ENCODE measurements around the gene NOG.

NOG gene

DNA sequence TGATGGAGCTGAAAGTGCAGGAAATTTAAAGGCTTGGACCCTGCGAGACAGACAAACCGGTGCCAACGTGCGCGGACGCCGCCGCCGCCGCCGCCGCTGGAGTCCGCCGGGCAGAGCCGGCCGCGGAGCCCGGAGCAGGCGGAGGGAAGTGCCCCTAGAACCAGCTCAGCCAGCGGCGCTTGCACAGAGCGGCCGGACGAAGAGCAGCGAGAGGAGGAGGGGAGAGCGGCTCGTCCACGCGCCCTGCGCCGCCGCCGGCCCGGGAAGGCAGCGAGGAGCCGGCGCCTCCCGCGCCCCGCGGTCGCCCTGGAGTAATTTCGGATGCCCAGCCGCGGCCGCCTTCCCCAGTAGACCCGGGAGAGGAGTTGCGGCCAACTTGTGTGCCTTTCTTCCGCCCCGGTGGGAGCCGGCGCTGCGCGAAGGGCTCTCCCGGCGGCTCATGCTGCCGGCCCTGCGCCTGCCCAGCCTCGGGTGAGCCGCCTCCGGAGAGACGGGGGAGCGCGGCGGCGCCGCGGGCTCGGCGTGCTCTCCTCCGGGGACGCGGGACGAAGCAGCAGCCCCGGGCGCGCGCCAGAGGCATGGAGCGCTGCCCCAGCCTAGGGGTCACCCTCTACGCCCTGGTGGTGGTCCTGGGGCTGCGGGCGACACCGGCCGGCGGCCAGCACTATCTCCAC, at the start of gene NOG:
NOG (plus strand) TSS at position 54 of the 674 bp plus-strand sequence; CDS start at position 579, 525 bp downstream.
- DNase-seq, result peak; percentile 37

DNA sequence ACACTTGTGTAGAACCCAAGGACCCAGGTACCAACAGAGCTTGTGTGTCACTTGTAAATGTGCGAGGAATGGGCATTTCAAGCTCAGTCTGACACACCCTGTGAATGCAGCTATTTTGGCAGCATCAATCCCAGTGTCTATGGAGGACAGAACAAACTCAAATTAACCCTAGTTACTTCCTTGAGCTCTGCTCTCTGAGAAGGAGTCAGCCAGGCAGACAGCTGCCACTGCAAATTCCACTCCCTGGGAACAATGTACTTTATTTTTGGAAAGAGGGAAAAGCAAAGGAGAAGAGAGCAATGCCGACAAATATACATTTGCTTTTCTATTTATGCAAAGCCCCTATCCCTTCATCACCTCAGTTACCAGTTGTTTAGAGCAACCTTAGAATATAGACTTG, 48.4 kb upstream of the NOG start:
- no peak for DNase-seq

DNA sequence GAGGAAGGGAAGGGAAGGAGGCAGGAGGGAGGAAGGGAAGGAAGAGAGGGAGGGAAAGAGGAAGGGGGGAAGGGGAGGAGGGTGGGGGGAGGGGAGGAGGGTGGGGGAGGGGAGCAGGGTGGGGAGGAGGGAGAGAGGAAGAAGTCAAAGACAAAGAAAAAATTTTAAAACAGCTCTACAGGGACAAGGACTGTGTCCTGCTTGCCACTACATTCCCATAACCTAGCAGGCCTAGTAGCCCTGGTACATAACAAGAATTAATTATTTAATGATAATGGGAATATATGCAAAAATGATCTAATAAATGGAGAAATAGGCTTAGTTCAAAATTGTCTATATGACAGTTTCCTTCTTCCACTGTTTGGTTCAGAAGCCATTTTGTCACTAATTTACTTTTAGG, 47.6 kb upstream of the NOG start:
- DNase-seq, result no peak

DNA sequence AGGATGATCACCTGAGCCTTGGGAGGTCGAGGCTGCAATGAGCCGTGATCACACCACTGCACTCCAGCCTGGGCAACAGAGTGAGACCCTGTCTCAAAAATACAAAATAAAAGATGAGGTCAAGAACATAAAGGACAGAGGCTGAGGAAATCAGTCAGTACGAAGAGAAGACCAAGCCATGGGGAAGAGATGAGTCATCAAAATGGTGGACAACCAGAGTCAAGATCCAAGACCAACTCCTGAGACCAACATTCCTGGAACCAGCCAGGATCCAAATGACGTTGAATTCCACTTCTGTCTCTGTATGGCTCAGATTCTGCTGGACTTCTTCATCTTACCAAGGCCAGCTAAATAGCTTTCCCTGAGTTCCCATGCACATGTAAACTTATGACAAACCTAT, 44.8 kb upstream of the NOG start:
- DNase-seq, result no peak

- DNase-seq, result no peak
Measured at GRCh38 chr17:56549501-56549900, 44.0 kb upstream of the NOG start.

GRCh38 chr17:56557682-56558081, 35.8 kb upstream of the NOG start:
- no peak for DNase-seq

DNA sequence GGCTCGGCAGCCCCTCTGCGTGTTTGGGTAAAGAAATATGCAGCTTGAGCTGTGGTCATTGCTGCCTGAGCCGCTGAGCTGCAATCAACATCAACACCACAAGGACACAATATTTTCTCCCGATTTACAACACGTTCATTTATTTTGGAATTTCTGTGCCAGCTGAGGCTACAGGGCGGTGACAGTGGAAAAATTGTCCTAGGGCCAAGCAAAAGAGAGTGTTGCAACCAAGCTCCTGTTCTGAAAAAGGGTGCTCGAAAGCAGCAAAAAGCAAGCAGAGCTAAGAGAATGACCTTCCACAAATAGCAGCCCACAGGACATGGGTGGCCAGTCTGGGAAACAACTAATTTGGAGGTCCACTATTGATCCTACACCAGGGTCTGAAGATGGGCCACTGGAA, 35.4 kb upstream of the NOG start:
- DNase-seq, result no peak

GRCh38 chr17:56570199-56570598, 23.3 kb upstream of the NOG start:
- no peak for DNase-seq

DNA sequence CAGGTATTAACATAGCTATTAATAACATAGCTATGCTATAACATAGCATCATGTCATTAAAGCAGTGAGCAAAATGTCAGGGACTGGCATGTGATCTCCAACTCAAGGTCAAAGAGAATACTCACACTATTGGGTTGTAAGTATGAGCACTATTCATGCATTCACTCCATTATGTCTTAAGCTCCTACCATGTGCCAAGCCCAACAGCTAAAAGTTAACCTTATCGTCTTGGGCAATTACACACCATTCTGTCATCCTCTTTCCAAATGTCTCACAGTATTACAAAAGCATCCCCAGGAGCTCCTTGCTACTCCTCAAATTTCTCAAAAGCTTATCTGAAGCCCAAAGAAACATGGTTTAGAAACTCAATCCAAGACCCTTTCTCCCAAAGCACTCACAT, 22.0 kb upstream of the NOG start:
- no peak for DNase-seq

DNA sequence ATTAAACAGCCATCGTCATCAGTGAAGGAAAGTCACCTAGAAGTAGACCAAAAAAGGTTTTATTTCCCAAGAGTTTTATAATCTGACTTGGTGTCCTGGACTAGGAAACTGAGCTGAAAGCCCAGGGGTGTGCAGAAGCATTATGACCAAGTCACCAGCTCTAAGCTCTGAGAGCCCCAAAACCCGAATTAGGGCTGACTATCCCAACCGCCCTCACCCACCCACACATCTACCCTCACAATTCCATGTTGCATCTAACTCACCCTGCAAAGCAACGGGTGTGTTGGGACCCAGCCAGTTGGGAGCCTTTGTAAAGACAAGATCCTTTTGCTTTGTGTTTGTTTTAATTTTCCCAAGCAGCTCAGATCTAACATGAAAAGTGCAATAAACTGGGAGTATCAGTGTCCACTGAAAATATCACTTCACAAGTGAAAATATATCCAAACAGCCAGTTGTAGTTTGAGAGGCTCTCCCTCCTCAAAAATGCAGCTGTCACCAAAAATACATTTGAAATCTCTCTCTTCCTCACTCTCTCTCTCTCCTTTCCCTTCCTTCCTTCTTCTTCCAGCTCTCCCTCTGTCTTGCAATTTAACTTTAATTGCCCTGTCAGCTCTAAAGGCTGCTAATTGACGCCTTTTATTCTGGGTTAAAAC, 16.2 kb upstream of the NOG start:
- DNase-seq, result no peak

- DNase-seq, result no peak
Measured at GRCh38 chr17:56577843-56578204, 15.7 kb upstream of the NOG start.

GRCh38 chr17:56581635-56582627, 11.6 kb upstream of the NOG start:
- DNase-seq, result no peak

GRCh38 chr17:56583772-56584171, 9.7 kb upstream of the NOG start:
- DNase-seq, result no peak

DNA sequence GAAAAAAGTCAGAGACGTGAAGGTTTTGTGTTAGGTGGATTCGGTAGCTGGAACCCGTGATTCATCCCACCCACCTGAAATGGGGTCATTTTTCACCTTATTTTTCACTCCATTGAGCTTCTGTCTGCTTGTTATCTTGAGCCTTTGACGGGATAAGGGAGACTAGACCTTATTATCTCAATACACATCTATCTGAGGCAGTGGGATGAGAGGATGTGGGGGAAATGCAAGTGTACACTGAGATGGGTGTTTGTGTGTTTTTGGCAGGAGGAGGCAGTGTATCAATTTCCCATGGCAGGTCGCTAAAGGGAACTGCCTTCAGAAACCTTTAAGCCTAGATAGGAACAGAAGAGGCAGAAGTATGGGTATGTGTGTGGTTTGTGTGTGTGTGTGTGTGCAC, 6.2 kb upstream of the NOG start:
- no peak for DNase-seq

DNA sequence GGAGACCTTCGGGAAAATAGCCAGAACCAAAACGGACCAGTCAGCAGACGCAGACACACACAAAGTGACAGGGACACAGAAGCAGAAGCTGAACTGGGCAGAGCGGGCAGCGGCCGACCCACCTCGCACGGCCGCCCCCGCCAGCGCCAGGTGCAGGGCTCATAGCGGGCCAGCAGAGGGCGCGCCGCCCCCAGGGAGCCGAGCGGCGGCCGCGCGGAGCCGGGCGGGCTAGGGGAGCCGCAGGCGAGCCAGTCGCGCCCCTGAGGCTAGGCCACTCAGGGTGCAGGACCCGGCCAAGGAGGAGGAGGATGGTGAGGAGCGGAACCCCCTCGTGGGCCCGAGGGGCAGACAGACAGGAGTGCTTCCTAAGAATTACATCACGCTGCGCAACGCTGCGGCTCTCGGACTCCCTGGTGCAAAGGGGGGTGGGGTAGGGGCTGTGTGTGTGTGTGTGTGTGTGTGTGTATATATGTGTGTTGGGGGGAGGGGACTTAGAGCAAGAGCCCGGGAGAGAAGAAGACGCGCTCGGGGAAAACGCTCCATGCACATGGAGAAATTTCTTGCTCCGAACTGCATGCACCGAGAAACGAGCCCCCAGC, 913 bp upstream of the NOG start:
- peak; percentile 4 for DNase-seq

DNA sequence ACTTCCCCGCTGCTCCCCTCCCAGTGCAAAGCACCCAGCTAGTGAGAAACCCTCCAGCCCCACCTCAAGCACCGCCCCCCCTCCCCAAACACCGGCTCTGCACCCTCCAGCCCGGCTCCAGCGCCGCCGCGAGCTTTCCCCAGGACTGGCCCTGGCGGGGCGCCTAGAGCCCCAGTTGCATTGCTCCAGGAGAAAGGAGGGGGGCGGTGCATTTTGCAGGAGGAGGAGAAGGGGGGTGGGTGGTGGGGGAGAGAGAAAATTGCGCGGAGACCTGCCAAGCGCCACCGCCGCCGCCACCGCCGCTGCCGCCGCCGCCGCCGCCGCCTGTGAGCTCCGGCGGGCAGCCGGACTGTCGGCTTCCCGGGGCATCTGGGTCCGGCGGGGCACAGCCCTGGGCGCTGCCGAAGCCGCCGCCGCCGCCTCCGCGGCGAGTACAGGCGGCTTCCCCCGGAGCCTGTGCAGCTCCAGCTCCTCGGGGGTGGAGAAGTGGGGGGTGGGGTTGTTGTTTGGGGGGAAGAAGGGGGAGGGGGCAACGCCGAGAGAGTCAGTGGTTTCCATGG, 333 bp upstream of the NOG start:
- no peak for DNase-seq

DNA sequence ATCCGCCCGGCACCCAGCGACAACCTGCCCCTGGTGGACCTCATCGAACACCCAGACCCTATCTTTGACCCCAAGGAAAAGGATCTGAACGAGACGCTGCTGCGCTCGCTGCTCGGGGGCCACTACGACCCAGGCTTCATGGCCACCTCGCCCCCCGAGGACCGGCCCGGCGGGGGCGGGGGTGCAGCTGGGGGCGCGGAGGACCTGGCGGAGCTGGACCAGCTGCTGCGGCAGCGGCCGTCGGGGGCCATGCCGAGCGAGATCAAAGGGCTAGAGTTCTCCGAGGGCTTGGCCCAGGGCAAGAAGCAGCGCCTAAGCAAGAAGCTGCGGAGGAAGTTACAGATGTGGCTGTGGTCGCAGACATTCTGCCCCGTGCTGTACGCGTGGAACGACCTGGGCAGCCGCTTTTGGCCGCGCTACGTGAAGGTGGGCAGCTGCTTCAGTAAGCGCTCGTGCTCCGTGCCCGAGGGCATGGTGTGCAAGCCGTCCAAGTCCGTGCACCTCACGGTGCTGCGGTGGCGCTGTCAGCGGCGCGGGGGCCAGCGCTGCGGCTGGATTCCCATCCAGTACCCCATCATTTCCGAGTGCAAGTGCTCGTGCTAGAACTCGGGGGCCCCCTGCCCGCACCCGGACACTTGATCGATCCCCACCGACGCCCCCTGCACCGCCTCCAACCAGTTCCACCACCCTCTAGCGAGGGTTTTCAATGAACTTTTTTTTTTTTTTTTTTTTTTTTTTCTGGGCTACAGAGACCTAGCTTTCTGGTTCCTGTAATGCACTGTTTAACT, 1.0 kb downstream of the NOG start:
- peak; percentile 7 for DNase-seq

- no peak for DNase-seq
Measured at GRCh38 chr17:56595108-56595418, 1.6 kb downstream of the NOG start.

DNA sequence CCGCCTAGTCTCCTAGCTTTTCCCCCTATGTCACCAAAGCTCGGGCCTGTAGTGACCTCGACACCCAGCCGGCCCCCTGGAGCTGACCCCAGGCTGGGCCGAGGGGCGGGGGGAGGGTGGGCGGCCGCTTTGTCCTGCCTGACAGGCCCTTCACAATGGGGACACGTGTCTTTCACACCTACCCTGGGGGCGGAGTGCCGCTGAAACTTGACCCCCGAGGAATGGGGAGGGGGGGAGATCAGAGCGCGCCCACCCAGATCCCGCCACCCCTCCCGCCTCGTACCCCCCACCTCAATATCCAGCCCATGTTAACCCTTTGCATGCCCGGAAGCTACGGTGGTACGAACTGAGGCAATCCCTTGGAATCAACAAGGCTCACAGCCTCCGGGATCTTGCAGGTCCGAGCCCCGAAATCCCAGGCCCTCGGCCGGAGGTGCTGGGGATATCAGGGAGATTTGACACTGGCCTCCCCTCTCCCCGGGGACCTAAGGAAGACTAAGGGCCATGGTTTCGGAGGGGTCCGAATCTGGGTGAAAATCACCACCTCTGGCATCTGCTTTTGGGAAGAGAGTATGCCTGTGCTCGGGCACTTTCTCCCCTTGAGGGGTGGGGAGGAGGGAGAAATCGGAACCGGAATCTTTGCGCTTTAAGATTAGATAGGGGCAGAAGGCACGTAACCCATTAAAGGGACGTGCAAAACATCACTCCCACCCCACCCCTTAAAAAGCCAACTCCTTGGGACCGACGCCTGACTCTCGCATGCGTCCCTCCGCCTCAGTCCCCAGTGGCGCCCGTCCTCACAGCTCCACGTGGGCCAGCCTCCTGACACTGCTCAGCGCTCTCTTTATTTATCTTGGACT, 2.6 kb downstream of the NOG start:
- no peak for DNase-seq

DNA sequence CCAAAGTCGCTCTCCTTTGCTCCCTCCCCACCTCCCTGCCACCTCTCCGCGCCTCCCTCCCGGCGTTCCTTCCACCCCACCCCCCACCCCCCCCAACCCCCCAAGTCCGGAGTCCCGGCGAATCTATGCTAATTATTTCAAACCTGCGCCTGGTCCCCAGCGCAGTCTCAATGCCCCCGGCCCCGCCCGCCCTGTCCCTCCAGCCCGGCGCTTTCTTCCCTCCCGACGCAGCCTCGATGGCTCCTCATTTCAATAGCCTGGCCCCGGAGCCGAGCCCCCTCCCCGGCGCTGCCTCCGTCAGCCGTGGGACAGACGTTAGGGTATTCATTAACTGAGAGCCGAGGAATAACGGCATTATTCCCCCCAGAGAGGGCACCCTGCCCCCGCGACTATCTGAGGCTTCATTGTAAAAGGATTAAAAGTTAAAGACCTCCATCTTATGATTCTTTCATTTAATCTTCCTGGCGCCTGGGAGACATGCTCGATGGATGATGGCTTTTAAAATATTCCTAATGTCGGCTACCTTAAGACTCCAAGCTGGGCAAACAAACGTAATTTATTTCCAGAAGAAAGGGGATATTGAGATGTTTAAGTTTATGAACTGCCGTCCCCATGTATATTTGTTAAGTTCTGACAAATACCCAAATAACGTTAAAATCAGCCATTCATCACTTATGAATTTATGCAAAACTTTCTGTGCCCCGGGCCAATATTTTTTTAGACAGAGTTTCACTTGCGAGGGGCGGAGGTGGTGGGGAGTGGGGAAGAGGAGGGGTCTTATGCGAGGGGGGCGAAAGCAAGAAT, 3.4 kb downstream of the NOG start:
- no peak for DNase-seq

All from MV-4-11 (cell line).